PC-3 (cell line): ENCODE data around the gene PHF21B. TPM values are rescaled to one million over a fixed set of nuclear protein-coding genes. Genes with fewer than 3 reads are reported as not detected.
"Not testable (repeated sequence)": the region's sequence is repeated elsewhere in the genome, so short reads cannot be mapped to it uniquely, and the experiment has no call there.

Experiments used
- ATAC-seq: fragments of 200-7000 bp; cut with Tn5 transposase; 2 replicates; pipeline ENCODE4 v1.9.1; 2020; ENCODE audit warnings: mild to moderate bottlenecking, moderate library complexity
- BruUV-seq: library from RNA; stranded (reverse); fragments of 400-500 nt; replicated peaks from 2 replicates; lab custom pipeline; 2021; lab: Mats Ljungman, UMichigan
- CTCF ChIA-PET: fragments of 300-600 bp; sonication (Branson Sonifier 250); formaldehyde crosslinking; loops from one replicate; lab custom pipeline; 2022; ENCODE audit warnings: antibody characterized with exemption; lab: Charles Lee
- POLR2A ChIA-PET: fragments of 300-600 bp; sonication (Branson Sonifier 250); formaldehyde crosslinking; loops from one replicate; lab custom pipeline; 2022; ENCODE audit warnings: antibody characterized with exemption; ENCODE audit not compliant: unreplicated experiment; lab: Charles Lee
- DNase-seq: peaks from one replicate; pipeline ENCODE4 v3.0.0-alpha.2; 2015
- H2AFZ ChIP-seq: fragments of 300-600 bp; sonication (generic); 2 replicates; pipeline ENCODE4 v1.6.0; 2016; ENCODE audit warnings: antibody characterized with exemption, low read length
- H3F3A ChIP-seq: fragments of 300-600 bp; sonication (generic); one replicate; pipeline ENCODE4 v1.6.0; 2017; ENCODE audit warnings: antibody characterized with exemption, low read length, control low read depth, mild to moderate bottlenecking; ENCODE audit not compliant: unreplicated experiment
- H3K27ac ChIP-seq: fragments of 300-600 bp; sonication (generic); 2 replicates; pipeline ENCODE4 v1.5.1; 2016; ENCODE audit warnings: mild to moderate bottlenecking, low read length
- H3K27me3 ChIP-seq: fragments of 300-600 bp; sonication (generic); 2 replicates; pipeline ENCODE4 v1.6.1; 2016; ENCODE audit warnings: low read length, mixed read lengths
- H3K36me3 ChIP-seq: fragments of 300-600 bp; sonication (generic); 2 replicates; pipeline ENCODE4 v1.6.1; 2016; ENCODE audit warnings: low read depth, mixed run types, low read length, mixed read lengths
- H3K4me1 ChIP-seq: fragments of 300-600 bp; sonication (generic); 2 replicates; pipeline ENCODE4 v1.5.1; 2016; ENCODE audit warnings: low read length; ENCODE audit not compliant: insufficient read depth
- H3K4me2 ChIP-seq: fragments of 300-600 bp; sonication (generic); 2 replicates; pipeline ENCODE4 v1.6.0; 2016; ENCODE audit warnings: low read length
- H3K4me3 ChIP-seq: fragments of 300-600 bp; sonication (generic); 2 replicates; pipeline ENCODE4 v1.5.1; 2016; ENCODE audit warnings: mild to moderate bottlenecking, low read length, mixed read lengths
- H3K79me2 ChIP-seq: fragments of 300-600 bp; sonication (generic); 2 replicates; pipeline ENCODE4 v1.6.1; 2017; ENCODE audit warnings: low read length, mixed read lengths
- H3K9ac ChIP-seq: fragments of 300-600 bp; sonication (generic); 2 replicates; pipeline ENCODE4 v1.6.0; 2016; ENCODE audit warnings: mild to moderate bottlenecking, low read length
- H3K9me2 ChIP-seq: fragments of 300-600 bp; sonication (generic); replicated peaks from 2 replicates; pipeline ENCODE4 v1.6.1; 2016; ENCODE audit warnings: mixed run types, low read length, mixed read lengths
- H3K9me3 ChIP-seq: fragments of 300-600 bp; sonication (generic); 2 replicates; pipeline ENCODE4 v1.6.1; 2016; ENCODE audit warnings: low read length, mixed read lengths
- H4K20me1 ChIP-seq: fragments of 300-600 bp; sonication (generic); 2 replicates; pipeline ENCODE4 v1.6.1; 2016; ENCODE audit warnings: low read length, mixed read lengths
- EZH2 ChIP-seq: fragments of 300-600 bp; sonication (generic); IDR thresholded peaks from one replicate; pipeline ENCODE4 v1.6.1; 2017; ENCODE audit warnings: antibody characterized with exemption, mild to moderate bottlenecking, low read length; ENCODE audit not compliant: unreplicated experiment
- EZH2phosphoT487 ChIP-seq: fragments of 300-600 bp; sonication (generic); IDR thresholded peaks from 2 replicates; pipeline ENCODE4 v1.6.1; 2018; ENCODE audit warnings: mild to moderate bottlenecking, antibody characterized with exemption, low read length, borderline replicate concordance
- intact Hi-C: fragments of 100-400 bp; cut with micrococcal nuclease; formaldehyde crosslinking; loops from 2 replicates; pipeline ENCODE4 v1.9.0; 2023
- total RNA-seq: library from RNA; depleted of rRNA; stranded (reverse); fragments of >200 nt; gene quantifications from 2 replicates; pipeline ENCODE4 v1.2.3, GENCODE V29; 2014
- TF ChIP-seq, protein P1 (sequence below): fragments of 300-600 bp; sonication (generic); conservative IDR thresholded peaks from 2 replicates; pipeline ENCODE4 v1.5.1; 2017; ENCODE audit warnings: antibody characterized with exemption, low read depth, mild to moderate bottlenecking, low read length

Gene PHF21B
- total RNA-seq, 1 experiment from 2014 or later: not detected

DNA sequence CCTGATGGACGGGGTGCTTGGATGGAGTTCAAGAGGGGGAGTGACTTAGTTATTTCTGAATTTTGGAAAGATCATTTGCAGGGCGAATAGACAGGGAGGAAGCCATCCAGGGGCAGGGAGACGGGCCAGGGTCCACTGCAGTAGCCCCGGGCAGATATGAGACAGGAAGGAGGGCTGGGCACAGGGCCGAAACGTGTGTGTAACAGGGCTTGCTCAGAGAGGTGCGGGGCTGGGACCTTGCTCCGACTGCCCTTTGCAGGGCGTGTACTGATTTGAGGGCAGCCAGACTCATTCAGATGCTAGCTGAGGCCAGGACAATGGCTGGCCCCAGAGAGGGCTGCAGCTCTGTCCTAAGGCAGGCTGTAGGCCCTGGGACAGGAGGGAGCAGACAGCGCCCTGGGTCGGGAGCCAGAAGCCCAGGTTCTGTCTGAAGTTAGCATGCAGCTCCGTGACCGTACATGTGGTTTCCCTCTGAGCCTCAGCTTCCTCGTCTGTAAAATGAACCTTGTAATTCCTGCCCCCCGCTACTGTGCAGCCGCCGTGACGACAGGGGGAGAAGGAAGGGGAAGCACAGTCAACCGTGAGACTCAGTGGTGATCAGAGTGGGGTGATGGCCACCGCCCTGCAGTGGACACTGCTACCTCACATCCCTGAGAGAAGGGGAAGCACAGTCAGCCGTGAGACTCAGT, 103.4 kb downstream of the PHF21B start:
- H2AFZ ChIP-seq: no peak overlapping the region
- no peaks in the 10 kb centered on the region for H3K79me2 ChIP-seq
- no peaks in the 10 kb centered on the region for H3K9me3 ChIP-seq
- no peaks in the 10 kb centered on the region for H3K9me2 ChIP-seq
- peaks cover 4% of the 10 kb centered on the region; the same call in 1 of the 2 replicates for H3K27me3 ChIP-seq
- ChIA-PET CTCF (no interaction called here), POLR2A (no interaction called here)
- no peaks in the 10 kb centered on the region for H3K36me3 ChIP-seq
- no TSS peak for BruUV-seq
- no peak overlapping the region for H3K27ac ChIP-seq
- H3K4me3 ChIP-seq: no peak overlapping the region
- intact Hi-C loops: no loop called here
- no peak for ATAC-seq
- no peaks in the 10 kb centered on the region for H3K4me1 ChIP-seq
- no peaks in the 10 kb centered on the region for H4K20me1 ChIP-seq
- no peak overlapping the region for H3K4me2 ChIP-seq
- H3F3A ChIP-seq: no peaks in the 10 kb centered on the region
- no peak for DNase-seq
- H3K9ac ChIP-seq: no peak overlapping the region
- TF ChIP-seq EZH2 (no peak), EZH2phosphoT487 (no peak)
- TF ChIP-seq, protein P1, sequence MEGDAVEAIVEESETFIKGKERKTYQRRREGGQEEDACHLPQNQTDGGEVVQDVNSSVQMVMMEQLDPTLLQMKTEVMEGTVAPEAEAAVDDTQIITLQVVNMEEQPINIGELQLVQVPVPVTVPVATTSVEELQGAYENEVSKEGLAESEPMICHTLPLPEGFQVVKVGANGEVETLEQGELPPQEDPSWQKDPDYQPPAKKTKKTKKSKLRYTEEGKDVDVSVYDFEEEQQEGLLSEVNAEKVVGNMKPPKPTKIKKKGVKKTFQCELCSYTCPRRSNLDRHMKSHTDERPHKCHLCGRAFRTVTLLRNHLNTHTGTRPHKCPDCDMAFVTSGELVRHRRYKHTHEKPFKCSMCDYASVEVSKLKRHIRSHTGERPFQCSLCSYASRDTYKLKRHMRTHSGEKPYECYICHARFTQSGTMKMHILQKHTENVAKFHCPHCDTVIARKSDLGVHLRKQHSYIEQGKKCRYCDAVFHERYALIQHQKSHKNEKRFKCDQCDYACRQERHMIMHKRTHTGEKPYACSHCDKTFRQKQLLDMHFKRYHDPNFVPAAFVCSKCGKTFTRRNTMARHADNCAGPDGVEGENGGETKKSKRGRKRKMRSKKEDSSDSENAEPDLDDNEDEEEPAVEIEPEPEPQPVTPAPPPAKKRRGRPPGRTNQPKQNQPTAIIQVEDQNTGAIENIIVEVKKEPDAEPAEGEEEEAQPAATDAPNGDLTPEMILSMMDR: no peak

DNA sequence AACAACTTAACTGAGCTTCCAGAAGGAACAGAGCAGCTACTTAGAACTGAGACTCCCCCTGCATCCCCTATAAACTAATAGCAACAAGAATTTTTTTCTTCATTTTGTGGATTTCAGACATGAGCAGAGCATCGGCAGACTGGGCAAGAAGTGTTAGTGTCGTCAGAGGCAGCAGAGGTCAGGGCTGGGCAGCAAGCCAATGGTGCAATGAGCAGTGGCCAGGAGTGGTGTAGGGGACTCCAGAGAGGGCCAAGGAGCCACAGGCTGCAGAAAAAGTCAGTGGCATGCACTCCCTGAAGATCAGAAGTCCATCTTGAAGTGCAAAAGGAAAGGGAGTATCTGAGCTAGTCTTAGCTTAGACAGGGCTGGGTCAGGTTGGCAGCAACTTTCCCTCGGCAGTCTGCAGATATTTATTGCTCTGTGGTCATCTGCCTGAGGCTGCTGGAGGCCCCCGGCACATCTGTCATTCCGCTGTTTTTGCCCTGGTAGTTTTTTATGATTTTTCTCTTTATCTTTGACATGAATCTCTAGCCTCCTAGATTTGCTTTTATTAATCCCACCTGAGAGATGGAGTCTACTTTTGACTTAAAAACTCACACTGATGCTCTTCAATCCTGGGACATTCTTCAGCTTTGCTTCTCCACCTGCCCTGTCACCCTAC, 105.2 kb downstream of the PHF21B start:
- H2AFZ ChIP-seq, H3K79me2 ChIP-seq, H3K27ac ChIP-seq, intact Hi-C loops, H3K9me2 ChIP-seq, BruUV-seq, H3F3A ChIP-seq, H3K4me1 ChIP-seq, H3K4me2 ChIP-seq, H3K4me3 ChIP-seq, H3K36me3 ChIP-seq, CTCF ChIA-PET, DNase-seq, H3K27me3 ChIP-seq, ATAC-seq, H3K9ac ChIP-seq, H4K20me1 ChIP-seq, H3K9me3 ChIP-seq, POLR2A ChIA-PET: not testable (repeated sequence)

DNA sequence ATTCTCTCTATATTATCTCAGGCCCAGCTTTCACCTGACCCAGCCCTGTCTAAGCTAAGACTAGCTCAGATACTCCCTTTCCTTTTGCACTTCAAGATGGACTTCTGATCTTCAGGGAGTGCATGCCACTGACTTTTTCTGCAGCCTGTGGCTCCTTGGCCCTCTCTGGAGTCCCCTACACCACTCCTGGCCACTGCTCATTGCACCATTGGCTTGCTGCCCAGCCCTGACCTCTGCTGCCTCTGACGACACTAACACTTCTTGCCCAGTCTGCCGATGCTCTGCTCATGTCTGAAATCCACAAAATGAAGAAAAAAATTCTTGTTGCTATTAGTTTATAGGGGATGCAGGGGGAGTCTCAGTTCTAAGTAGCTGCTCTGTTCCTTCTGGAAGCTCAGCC, 106.6 kb downstream of the PHF21B start:
- H4K20me1 ChIP-seq, H2AFZ ChIP-seq, H3K9ac ChIP-seq, H3K4me2 ChIP-seq, H3F3A ChIP-seq, H3K4me3 ChIP-seq, H3K27me3 ChIP-seq, ATAC-seq, H3K27ac ChIP-seq, H3K4me1 ChIP-seq, BruUV-seq, POLR2A ChIA-PET, CTCF ChIA-PET, DNase-seq, H3K79me2 ChIP-seq, H3K9me2 ChIP-seq, H3K36me3 ChIP-seq, intact Hi-C loops, H3K9me3 ChIP-seq: not testable (repeated sequence)
